ENCODE results near the gene ZNF536. TPM values are rescaled to one million over a fixed set of nuclear protein-coding genes. Genes with fewer than 3 reads are reported as not detected.

The ZNF536 gene
- total RNA-seq, 1 donor from 2014 or later: 1.4 TPM

DNA sequence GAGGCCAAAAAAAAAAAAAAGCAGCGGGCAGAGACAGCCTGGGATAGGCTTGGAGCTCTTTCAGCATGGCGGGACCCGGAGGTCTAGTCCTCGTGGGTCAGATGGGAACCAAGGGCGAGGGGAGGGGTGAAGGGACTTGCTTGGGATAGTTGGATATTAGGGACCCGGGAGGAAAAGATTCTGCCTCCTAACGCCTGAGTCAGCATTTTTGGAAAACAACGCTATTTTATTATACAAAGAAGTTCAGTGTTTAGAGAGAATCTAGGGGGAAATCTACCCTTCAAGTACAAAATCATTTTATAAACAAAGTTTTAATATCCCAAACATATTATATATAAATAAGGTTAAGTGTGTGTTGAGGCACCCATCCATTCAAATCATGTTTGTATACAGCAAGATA lies 156.7 kb downstream of the ZNF536 start:
- no peak for DNase-seq (ENCODE audit: low spot score)

DNA sequence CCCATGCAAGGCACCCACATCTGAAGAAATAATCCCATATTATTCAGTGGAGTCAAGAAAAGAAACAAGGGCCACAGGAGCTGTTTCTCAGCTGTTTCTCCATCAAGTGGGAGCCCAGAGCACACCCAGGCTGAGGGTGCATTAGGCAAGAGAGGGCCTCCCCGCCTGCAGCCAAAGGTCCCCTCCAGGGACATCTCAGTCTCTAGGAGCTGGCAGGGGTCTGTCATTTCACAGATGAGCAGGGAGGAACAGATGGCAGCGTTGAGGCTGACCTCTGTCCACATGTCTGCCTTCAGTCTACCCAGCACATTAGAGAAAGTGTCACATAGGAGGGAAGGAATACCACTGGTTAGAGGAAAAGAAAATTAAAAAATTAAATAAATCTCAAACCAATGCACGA lies 157.7 kb downstream of the ZNF536 start:
- DNase-seq (ENCODE audit: low spot score): no peak

DNA sequence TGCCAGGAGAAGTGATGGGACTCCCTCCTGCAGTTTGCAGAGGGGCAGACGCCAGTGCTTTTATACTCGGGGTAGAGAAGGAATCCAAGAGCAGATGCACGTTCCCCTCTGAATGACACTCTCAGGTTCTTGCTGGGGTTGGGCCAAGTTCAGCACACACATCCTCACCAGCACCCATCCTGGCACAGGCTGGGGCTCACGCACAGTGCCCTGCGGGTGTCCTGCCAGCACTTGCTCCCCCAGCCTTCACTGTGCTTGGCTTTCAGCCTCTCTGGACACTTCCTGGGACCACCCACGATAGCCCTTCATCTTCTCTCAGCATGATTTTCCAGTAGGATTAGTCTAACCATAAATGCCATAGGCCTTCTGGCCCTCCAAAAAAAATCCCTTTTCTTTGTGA lies 158.6 kb downstream of the ZNF536 start:
- DNase-seq (ENCODE audit: low spot score): no peak

DNA sequence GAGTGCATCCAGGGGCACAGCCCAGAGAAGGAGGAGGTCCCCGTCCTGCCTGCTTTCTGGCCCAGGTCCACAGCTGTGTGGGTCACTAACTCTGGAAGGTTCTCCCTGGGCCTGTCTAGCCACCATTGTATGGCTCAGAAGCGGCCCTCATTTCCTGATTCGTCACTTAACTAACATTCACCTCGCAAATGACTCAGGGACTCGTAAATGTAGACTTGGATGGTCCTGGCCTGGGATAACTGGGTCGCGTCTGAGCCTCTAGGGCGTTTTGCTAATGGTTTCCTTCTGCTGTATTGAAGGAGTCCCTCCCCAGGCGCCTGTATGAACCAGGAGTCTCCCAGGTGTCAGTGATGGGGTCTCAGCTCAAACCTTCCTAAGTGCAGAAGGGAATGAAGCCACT lies 162.8 kb downstream of the ZNF536 start:
- DNase-seq (ENCODE audit: low spot score): no peak

DNA sequence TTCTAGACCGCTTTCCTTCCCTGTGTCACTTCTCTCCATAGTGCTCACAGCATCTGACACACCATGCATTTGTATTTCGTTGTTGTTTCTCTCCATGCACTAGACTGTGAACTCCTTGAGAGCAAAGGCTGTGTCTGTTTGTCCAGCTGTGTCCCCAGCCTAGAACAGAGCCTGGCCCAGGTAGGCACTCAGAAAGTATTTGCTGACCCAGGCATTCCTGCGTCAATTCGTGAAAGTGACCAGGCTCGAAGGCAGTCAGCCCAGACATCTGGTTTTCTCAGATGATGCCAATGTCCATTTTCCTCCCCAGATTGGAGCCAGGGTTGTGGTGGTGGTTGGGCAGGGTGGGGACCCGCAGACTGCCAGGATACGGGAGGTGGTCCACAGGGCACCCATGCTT lies 164.8 kb downstream of the ZNF536 start:
- no peak for DNase-seq (ENCODE audit: low spot score)

DNA sequence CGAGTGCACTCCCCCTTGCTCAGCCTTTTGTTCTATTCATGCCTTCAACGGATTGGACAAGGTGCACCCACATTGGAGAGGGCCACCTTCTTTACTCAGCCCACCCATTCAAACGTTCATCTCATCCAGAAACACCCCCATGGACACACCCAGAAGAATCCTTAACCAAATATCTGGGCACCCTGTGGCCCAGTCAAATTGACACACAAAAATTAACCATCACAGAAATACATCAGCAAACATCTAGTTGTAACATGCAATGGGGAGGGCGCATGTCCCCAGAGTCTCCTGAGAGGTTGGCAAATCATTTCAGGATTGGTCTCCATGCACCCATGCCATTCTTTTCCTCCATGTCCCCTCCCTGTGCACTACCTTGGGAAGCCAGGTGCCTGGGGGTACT lies 167.1 kb downstream of the ZNF536 start:
- no peak for DNase-seq (ENCODE audit: low spot score)

DNA sequence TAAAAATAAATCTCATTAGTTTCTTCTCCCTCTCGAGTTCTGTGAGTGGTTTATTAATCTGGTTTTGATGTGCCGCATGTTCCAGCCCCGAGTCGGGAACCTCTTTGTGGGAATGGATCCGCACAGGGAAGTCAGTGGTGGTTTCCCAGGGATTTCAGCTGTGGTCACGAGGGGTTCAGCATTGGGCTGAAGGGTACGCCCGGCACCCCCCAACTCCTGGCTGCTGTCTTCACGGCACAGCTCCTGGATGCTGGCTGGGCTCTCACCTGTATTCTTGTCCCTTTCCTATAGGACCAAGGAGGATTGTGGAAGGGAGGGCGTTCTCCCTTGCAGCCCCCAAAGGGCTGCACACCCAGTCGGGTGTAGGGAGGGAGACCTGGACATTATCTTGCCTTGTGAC lies 167.8 kb downstream of the ZNF536 start:
- DNase-seq (ENCODE audit: low spot score): no peak

DNA sequence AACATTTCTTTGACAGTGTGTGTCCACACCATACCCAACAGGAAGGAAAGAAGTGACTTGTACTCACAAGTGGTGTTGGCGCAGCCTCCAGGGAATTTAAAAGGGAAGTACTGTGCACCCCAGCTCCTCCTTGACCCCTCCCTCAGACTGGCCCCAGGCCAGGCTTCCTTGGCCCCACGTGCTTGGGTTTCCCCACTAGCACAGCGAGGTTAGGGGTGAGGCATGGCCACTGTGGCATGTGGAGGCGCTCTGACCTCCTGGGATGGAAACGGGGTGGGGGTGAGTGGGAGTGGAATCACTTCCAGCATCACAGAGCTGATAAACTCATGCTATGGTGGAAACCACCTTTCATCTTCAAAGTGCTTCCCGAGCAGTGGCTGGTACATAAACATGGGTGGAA lies 168.6 kb downstream of the ZNF536 start:
- DNase-seq (ENCODE audit: low spot score): no peak

DNA sequence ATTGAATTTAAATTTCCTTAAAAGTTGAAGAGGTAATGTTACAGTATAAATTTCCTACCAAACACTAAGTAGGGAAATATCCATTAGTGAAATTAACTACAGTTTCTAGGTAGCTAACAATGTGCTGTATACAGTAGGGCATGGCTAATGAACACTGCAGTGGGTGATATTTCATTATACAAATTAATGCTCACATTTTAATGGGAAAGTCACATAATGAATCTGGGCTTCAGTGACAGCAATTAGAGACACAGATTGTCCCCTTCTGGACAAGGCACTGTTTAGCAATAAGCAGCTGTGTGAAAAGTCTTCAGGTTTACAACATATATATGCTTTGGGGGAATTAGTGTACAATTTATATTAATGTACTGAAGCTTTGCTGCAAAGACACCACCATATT lies 169.4 kb downstream of the ZNF536 start:
- DNase-seq (ENCODE audit: low spot score): no peak

DNA sequence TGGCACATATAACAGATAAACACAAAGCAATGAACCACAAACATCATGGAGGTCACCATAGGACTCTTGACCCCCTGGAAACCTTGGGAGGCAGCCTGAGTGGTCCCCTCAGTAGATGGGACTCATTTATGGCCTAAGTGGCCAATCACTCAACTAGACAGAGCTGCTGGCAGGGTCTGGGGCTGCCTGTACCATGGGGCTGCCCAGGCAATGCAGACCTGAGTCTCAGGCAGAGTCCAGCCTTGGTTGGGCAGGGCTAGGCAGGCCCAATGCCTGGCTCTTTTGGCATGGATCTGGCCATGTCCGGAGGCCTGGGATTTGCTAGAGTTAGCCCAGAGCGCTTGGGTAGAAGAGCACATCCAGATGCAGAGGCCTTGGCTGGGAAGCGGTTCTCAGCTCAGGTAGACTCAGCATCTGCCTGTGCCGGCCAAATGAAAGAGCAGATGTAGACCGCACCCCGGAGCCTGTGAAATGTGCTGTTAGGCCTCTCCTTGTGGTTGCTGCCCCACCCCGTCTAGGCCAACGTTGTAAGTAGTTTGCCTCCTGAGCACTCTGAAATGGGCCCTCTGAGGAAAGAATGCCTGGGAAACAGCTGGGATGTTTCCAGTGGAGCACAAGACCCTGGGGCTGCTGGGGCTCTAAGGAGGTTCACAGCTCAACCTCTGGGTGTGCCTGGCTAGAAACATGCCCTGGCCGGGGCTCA lies 171.2 kb downstream of the ZNF536 start:
- no peak for DNase-seq (ENCODE audit: low spot score)

DNA sequence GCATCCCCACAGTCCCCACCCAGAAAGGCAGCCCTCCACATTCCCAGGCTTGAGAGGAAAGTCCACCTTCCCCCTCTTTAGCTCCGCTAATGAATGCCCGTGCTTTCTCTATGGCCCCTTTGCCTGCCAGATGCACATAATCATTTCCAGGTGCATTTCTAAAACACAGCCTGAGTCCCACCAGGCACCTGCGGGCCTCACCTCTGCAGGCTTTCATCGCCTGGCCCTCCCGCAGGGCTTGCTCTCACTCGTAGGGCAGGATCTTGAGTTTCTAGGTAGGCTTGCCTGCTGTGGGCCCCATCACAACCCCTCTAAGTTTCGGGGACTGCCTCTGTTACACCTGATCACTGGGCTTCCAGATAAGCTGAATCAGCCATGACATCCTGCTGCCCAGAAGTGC lies 173.6 kb downstream of the ZNF536 start:
- no peak for DNase-seq (ENCODE audit: low spot score)

DNA sequence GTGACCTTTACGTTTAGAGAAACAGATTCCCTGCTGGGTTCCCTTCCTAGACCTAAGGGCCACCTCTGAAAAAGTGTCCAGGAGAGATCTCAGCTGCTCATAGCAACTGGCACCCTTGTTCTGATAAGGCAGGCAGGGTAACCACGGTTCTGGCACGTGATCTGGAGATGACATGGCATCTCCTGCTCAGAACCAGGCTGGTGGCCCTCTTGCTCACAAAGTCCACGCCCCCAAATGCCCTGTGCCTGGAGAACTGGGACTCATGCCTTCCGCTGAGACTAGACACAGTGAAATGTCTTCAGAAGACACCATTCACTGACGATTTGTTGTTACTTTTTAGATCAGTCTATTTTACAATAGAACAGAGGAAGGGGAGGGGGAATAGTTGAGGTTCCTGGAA lies 174.1 kb downstream of the ZNF536 start:
- no peak for DNase-seq (ENCODE audit: low spot score)

DNA sequence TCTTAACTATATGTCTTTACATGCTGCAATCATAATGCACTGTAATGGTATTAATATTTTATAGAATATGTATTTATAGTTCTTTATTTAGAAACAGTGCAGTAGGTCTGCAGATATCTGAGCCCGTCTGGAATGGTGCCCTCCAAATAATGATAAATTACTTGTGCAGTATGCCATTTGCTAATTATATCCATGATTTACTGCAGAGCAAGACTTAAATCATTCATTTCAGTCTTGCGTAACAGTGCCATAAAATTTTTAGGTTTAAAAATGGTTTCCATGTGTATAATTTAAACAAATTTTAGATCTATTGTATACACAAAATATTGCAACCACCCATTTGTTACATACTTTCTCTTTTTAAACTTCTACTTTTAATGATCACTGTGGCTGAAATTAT lies 175.1 kb downstream of the ZNF536 start:
- DNase-seq (ENCODE audit: low spot score): no peak

DNA sequence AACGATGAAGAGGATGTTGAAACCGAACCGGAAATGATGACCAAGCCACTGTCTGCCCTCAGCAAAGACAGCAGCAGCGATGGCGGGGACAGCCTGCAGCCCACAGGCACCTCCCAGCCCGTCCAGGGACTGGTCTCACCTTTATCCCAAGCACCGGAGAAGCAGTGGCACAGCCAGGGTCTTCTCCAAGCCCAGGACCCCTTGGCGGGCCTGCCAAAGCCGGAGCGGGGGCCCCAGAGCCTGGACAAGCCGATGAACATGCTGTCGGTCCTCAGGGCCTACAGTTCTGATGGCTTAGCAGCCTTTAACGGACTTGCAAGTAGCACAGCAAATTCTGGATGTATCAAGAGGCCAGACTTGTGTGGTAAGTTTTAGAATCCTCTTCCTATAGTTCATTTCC lies 177.0 kb downstream of the ZNF536 start:
- no peak for DNase-seq (ENCODE audit: low spot score)

DNA sequence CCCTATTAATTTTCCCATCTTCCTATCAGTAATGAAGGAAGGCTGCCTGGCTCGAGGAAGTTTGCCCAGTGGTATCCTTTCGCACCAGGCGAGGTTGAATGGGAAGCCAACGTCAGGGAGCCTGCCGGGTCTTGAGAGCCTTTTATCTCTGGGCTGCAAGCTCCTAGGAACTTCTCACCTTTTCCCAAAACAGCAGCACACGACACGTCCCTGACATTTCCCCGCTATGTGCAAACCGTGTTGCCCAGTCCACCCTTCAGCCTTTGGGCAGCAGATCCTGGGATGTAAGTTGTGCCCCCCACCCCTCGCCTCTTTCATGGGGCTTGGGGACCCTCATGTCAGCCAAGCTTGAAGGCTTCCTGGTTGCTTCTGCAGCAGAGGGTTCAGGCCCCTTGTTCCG lies 179.1 kb downstream of the ZNF536 start:
- DNase-seq (ENCODE audit: low spot score): no peak

DNA sequence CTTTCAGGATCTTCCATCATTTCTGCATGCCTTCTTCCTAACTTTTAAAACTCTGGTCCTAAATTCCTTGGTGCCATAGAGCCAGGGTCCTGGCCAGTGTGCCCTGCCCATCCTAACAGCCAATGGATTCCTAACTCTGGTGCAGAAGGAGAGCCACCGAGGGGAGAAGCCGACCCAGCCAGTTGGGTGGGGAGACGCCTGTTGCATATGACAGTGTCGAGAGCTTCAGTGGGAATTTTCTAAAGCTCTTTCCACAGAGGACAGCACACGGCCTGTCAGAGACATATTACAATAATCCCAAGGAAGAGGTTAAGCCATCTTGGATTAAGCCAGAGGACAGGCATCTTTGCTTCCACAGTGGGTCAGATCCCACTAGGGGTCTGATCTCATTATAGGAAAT lies 180.4 kb downstream of the ZNF536 start:
- no peak for DNase-seq (ENCODE audit: low spot score)

DNA sequence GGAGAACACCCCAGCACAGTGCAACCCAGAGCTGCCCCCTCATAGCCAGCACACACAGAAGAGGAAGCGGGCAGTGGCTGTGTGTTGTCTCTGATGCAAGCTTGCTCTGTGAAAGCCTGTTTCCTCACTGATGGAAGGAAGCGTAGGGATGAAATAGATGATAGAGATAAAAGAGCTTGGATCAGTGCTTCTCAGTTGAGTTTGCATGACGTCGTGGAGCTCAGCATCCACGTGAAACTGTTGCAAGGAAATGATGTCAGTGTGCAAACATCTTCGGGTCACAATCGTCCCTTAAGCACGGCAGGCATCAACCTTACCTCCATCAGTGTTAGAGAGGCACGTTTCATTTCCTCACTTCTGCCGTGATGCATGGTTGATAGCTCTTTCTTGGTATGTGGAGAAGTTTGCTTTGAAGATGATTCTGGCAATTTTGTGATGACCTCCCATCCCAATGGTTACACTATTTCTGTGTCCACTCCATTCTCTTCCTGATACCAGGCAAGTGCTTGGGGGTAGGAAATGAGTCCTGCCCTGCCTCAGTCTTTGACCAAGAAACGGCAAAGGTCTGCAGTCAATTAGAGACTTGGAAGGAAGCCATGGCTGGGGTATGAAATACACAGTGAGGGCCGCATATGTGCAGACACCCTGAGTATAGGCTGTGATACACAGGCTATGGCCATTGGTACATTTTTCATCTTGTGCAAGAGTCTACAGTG lies 183.0 kb downstream of the ZNF536 start:
- DNase-seq (ENCODE audit: low spot score): no peak

DNA sequence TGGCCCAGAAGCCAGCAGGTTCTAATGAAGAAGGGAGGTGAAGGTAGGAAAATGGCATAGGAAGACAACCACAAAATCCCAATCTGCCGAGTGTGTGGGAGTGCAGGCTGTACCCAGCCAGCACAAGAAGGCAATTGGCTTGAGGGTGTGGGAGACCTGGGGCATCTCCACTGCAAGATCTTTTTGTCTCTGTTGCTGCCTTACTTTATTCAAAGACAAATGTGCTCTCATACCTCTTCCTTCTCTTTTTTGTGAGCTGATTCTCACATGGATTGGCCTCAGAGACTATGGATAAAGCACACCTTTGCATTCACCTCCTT lies 183.6 kb downstream of the ZNF536 start:
- DNase-seq (ENCODE audit: low spot score): no peak

DNA sequence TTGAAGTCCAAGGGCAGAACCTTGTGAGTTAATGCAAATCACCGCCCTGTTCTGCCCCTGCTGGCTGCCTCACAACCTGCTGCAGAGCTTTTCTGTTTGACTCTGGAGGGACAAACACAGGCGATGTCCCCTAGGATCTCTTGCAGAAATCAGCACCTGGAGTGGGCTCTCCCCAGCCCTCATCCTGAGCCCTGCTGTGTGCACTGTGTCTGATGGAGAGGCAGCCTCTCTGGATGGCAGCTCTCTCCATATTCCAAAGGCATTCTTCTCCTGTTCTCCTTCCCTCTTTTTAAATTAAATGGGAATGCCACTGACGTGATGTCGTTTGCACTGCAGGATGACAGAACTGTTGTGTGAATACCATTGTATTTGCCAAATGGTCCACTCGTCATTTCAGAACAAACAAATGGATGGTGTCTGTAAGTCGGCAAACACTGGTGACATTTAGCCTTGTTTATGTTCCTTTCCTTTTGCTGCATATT lies 184.1 kb downstream of the ZNF536 start:
- DNase-seq (ENCODE audit: low spot score): no peak

DNA sequence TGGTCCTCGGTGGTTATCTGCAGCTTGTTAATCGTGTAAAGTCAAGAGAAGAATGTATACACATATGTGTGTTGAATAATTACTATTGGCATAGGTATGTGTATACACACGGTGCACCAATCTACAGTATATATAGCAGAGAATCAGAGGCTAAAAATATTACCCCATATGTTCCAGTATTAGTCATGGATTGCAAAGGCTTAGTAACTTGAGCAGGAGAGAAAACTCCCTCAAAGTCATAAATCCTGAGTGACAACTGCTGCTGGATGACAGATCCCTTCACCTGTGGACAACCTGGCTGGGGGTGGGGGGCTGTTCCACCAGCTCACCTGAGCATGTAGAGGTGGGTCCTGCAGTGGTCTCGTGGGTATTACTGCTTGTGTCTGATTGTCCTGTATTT lies 185.0 kb downstream of the ZNF536 start:
- no peak for DNase-seq (ENCODE audit: low spot score)

DNA sequence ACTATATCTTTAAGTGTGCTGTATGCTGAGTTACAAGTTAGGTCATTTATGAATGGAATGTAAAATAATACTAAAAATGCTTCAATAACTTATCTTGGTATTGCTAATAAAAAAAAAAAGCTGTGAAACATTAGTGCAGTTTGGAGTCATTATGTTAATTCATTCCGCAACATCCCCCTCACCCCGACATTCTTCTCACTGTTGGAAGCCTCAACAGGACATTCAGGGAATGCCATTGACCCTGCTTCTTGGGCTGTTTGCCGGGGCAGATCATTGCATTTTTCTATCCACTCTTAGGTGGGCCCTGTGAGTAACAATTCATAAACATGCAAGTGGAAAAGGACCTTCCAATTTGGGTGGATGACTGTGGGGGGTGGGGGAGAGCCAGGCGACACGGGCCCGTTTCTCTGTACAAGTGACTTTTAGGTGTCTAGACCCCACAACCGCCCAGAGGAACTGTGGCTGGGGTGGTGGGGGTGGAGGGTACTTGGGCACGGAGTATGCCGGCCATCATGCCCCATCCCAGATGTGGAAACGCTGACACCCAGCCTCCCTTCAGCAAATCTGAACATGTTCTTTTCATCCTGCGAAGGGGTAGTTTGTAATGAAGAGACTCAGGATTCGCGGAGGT lies 185.9 kb downstream of the ZNF536 start:
- no peak for DNase-seq (ENCODE audit: low spot score)

DNA sequence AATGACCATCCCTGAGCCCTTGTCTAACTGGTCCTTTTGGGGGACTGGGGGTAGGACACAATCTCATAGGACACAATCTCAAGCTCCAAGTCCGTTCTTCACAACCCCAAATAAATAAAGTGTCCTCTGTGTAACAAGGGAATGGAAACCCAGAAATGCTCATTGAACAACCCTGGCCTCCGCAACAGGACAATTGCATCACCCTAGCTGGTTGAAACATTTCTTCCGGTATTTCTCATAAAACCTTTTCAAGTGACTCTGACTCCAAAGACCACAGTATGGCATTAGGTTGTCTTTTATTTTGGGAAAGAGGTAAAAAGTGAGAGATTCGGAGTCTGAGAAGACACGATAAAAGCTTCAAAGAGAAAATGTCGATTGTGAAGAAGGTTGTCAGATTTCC lies 186.6 kb downstream of the ZNF536 start:
- no peak for DNase-seq (ENCODE audit: low spot score)

DNA sequence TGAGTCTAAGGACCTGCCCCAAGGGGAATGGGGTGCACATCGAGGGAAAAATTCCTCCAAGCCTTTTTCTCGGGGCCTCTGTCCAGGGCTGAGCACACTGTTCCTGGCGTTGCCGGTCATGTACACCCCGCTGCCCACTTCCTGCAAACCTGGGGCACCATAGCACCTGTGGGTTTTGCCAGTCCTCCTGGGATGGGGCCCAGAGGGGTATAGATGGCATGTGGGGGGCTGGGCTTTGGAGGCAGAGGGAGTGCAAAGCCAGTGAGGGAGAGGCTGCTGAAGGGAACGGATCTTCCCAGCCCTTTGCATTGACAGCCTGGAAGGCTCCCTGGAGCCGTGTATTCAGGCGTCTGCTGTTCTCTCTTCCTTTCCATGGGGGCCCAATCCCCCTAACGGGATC lies 187.3 kb downstream of the ZNF536 start:
- DNase-seq (ENCODE audit: low spot score): no peak
